GM18520 (cell line): ENCODE data around the gene SH2B3.
"Not testable (repeated sequence)": the region's sequence is repeated elsewhere in the genome, so short reads cannot be mapped to it uniquely, and the experiment has no call there.

Experiments
- ATAC-seq: cut with Tn5 transposase; IDR thresholded peaks from one replicate; pipeline ENCODE4 v1.9.1; 2021; ENCODE audit not compliant: unreplicated experiment

Gene SH2B3

DNA sequence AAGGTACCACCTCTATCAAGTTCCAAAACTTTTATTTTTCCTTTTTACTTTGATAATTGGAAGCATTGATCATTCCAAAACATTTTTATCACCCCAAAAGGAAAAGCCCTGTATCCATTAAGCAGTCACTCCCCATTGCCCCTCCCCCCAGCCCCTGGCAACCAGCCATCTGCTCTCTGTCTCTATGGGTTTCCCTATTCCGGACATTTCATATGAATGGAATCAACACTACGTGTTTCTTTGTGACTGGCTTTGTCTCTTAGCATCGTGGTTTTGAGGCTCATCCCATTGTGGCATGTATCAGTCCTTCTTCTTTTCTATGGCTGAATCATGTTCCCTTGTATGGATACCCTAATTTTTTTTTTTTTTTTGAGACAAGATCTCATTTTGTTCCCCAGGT, 18.8 kb upstream of the SH2B3 start:
- no peak for ATAC-seq

DNA sequence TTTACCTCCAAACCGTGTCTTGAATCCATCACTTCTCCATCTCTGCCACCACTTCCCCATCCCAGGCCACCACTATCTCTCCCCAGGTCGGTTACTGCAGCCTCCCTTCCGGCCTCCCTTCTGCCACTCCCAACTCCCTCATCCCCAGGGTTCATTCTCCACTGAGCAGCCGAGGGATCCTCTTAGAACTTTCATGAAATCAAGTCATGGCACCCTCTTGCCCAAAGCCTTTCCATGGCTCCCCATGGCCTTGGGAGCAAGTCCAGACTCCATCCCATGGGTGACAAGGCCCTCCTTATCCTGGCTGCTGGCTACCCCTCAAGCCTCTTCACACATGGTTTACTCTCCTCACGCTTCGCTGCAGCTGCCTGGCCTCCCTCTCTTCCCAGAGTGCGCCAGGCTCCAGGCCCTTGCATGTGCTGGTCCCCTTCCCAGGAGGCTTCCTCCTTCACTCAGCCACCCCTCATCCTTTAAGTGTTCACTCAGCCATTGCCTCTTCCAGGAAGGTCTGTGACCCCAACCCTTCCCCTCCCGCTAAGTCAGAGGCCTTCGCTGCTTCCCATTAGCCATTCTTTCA, 17.9 kb upstream of the SH2B3 start:
- no peak for ATAC-seq

DNA sequence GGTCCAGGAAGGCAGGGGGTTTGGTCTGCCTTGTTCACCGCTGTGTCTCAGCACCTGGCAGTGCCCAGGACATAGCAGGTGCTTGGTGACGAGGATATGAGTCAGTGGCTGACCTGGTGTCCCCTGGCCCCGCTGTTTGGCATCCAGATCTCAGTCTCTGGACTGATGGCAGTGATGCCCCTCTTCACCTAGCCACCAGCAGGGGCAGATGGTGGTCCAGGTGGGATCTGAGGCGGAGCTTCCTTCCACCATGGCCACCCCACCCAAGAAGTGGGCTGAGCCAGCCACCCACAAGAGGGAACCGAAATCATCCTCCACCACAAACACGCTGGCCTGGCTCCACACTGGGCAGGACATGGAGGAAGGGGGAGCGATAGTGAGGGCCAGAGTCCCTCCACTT, 16.1 kb upstream of the SH2B3 start:
- ATAC-seq = no peak

DNA sequence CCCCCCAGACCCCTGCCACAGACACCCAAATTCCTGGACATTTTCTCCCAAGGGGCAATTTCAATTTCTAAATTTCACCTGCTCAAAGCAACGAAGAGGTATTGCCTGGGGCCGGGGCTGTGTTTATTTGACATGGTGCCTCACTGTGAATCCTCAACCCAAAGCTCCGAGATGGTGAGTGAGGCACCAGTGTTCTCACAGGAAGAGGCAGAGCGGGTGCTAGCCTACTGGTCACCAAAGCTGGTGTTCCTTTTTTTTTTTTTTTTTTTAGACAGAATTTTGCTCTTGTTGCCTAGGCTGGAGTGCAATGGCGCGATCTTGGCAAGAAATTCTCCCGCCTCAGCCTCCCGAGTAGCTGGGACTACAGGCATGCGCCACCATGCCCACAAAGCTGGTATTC, 14.8 kb upstream of the SH2B3 start:
- ATAC-seq = no peak

DNA sequence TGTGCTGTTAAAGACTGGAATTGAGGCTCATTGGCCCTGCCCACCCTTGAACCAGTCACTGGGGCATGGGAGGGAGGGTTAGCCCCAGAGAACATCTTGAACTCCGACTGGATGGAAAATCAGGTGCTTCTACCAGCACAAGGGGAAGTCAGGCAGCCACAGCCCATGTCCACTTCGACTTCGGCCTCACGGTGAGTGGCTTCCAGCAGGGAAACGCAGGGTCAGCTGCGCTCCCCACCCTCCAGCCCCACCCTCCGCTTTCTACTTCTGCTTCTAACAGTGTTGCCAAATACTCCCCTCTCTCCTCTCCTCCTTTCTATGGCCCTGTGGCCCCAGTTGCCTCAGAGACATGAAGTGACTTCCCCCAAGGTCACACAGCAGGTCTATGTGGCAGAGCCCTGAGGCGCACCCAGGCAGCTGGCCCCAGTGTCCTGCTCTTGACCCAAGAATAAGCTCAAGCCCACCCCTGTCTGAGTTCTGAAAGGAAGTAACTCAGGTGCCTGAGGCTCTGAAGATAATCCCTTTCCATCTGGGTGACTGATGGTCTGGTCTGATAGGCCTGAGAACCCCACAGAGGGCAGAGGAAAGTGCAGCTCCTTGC, 11.9 kb upstream of the SH2B3 start:
- no peak for ATAC-seq

DNA sequence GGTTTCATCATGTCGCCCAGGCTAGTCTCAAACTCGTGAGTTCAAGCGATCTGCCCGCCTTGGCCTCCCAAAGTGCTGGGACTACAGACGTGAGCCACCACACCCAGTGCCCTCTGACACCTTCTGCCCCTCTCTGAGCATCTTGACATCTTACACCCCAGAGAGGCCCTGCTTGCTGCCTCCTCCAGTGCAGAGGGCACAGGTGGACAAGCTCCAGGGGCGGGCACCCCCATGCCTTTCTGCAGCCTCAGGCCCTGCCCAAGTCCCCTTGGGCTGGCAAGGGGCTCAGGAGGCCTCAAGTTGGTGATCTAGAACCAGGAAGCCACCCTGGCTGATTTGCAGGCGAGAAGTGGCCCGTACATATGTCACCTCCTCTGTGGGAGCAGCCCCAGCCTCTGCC, 11.2 kb upstream of the SH2B3 start:
- ATAC-seq = no peak

DNA sequence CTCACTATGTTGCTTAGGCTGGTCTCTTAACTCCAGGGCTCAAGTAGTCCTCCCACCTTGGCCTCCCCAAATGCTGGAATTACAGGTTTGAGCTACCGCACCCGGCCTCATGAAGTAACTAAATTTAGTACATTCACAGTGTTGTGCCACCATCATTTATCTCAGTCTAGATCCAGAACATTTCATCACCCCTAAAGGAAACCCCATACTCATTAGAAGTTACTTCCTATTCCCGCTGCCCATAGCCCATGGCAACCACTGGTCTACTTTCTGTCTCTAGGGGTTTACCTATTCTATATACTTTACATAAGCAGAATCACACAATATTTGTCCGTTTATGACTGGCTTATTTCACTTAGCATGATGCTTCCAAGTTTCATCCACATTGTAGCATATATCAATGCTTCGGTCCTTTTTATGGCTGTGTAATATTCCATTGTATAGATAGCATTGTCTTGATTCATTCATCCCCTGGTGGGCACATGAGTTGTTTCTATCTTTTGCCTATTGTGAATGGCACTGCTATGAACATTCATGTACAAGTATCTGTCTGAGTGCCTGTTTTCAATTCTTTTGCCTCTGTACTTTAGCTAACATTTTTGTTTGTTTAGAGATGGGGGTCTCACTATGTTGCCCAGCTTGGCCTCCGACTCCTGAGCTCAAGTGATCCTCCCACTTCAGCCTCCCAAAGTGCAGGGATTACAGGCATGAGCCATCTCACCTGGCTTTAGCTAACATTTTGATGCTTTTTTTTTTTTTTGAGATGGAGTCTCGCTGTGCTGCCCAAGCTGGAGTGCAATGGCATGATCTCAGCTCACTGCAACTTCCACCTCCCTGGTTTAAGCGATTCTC, 10.2 kb upstream of the SH2B3 start:
- ATAC-seq = no peak

DNA sequence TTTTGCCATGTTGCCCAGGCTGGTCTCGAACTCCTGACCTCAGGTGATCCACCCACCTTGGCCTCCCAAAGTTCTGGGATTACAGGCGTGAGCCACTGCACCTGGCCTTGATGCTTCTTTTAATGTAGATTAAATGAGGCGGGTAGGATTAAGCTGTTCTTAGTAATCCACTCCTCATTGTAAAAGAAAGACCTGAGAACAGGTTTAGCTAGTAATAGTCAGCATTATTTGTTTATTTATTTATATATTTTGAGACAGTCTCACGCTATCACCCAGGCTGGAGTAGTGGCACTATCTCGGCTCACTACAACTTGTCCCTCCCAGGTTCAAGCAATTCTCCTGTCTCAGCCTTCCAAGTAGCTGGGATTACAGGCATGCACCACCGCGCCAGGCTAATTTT, 9.5 kb upstream of the SH2B3 start:
- not testable (repeated sequence) for ATAC-seq

DNA sequence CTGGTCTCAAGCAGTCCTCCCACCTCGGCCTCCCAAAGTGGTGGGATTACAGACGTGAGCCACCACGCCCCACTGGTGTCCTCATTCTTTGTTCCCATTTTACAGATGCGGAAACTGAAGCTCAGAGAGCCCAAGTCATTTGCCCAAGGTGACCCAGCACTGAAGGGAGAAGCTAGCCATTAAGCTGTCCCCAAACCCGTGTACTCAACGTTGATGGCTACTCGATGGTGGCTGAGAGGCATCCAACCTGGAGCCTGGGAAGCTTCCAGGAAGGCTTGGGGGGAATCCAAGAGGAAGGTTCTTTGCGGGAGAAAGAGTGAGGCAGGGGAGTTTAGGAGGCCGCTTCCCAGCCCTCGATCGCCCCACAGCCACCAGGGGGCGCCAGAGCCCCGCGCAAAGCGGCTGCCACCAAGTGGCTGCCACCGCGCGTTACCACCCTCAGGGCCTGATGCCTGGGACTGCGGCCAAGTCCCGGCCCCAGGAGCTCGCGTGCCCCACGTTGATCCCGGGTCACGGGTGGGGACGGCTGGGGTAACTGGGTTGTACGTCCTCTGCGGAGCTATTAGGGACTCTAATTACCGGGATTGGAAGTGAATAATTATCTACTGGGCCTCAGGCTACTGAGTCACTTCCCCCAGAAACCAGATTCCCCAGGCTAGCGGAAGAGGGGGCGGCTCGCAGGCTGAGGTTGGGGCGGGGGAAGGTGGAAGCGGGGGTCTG, 8.8 kb upstream of the SH2B3 start:
- peak; percentile 60 for ATAC-seq

DNA sequence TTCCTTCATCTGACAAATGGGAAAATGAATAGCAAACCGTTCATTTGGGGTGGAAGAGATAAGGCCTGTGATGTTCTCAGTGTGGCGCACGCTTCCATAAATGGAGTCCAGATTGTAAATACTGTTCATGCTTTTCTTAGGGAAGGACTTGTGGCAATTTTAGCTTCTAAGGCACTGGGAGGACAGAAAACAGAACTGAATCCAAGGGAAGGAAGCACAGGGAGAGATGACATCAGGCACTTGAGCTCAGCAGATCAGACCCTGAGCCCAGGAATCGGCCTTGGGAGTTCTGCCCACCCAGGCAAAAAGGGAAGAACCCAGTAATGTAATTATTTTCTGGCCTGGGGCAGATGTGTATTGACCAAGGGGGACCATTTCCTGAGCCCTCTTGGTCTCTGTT, 7.2 kb upstream of the SH2B3 start:
- ATAC-seq = no peak

DNA sequence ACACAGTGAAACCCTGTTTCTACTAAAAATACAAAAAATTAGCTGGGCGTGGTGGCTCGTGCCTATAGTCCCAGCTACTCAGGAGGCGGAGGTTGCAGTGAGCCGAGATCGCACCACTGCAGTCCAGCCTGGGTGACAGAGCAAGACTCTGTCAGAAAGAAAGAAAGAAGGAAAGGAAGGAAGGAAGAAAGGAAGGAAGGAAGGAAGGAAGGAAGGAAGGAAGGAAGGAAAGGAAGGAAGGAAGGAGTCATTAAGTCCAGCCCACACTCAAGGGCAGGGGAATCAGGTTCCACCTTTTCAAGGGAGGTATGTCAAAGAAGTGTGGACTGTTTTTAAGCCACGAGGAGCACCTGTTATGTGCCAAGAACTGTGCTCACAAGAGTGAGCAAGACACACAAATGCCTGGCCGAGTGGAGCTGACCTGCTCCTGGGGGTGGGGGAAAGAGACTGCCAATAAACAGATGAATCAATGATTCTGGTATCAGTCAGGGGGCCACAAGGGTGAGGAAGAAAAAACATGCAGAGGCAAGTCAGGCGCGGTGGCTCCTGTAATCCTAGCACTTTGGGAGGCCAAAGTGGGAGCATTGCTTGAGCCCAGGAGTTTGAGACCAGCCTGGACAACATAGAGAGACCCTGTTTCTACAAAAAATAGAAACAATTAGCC, 5.8 kb upstream of the SH2B3 start:
- ATAC-seq = not testable (repeated sequence)

DNA sequence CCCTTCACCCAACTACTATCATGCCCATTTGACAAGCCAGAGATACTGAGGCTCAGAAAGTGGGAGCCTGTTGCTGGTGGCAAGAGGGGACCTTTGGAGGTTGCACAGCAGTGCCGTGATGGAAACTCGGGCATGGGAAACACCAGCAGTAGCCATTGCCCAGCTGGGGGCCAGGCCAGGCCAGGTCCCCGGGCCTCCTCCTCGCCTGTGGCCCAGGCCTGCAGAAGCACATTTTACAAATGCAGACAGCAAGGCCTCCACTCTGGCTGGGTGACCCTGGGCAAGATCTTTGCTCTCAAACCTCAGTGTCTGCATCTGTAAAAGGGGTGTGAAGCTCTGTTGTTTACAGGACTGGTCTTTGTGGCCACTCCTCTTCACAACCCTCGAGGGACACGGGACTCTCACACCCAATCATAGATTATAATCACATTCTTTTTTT, 4.5 kb upstream of the SH2B3 start:
- no peak for ATAC-seq

DNA sequence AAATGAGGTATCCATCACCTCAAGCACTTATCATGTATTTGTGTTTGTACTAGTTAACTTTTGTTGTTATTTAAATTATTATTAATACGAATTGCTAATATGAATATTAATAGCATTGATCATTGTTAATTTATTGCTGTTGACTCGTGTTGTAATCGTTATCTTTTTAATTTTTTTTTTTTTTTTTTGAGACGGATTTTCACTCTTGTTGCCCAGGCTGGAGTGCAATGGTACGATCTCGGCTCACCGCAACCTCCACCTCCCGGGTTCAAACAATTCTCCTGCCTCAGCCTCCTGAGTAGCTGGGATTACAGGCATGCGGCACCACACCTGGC, 3.3 kb upstream of the SH2B3 start:
- ATAC-seq = not testable (repeated sequence)

DNA sequence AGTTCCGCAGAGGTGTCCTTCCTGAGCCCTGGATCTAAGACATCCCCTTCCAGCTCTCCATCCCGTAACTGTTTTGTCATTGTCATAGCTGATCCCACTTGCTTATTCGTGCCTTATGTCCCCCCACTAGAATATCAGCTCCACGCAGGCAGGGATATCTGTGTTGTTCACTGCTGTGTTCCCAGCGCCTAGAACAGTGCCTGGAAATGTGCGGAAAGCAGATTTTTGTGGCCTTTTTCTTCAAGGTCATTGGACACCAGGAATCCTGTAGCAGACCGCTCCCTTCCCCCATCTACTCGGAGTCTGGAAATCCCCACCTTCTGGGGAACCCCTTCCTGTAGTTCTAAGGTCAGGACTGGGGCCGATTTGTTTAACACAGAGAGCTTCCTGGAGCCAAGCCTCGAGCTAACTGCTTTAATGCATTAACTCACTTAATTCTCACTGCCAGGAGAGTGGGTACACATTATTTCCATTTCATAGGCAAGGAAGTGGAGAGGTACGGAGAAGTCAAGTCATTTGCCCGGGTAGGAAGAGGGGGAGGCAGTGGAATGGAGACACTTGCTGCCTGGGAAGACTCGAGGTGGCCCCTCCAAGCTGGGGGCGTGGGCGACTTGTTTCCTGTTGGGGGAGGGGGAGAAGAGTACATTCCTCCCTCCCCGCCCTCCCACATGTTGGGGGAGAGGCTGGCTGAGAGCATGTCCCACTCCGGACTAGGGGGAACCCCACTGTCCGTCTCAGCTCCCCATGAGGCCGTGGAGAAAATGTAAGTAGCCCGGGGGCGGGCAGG, 1.2 kb upstream of the SH2B3 start:
- no peak for ATAC-seq

DNA sequence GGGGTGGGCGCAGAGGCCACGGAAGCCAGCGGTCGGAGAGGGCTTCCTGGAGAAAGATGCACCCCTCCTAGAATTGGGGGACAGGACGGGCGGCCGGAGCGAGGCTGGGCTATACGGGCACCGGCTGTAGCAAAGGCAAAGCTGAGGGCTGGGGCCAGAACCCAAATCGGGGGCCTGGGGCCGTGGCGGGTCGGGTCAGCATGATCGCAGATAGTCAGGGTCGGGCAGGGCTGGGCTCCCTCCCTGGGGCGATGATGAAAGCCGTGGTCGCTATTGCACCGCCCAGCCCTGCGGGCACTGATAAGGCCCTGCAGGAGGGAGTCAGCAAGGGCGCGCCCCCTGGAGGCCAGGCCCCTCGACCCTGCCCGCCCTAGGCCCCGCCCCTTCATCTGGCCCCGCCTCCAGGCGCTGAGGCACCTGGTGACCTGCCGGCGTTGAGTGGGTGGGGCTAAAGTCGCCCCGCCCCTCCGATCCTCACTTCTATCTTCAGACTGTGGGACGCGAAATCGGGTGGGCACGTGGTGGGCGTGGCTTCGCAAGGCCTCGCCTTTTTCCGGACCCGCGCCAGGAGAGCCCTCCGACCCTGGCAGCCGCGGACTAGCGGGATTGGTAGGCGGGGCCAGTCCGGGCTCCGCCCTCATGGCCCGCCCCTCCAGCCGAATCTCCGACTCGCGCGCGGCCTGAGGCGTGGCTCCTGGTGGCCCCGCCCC, 419 bp upstream of the SH2B3 start:
- peak; percentile 39 for ATAC-seq

DNA sequence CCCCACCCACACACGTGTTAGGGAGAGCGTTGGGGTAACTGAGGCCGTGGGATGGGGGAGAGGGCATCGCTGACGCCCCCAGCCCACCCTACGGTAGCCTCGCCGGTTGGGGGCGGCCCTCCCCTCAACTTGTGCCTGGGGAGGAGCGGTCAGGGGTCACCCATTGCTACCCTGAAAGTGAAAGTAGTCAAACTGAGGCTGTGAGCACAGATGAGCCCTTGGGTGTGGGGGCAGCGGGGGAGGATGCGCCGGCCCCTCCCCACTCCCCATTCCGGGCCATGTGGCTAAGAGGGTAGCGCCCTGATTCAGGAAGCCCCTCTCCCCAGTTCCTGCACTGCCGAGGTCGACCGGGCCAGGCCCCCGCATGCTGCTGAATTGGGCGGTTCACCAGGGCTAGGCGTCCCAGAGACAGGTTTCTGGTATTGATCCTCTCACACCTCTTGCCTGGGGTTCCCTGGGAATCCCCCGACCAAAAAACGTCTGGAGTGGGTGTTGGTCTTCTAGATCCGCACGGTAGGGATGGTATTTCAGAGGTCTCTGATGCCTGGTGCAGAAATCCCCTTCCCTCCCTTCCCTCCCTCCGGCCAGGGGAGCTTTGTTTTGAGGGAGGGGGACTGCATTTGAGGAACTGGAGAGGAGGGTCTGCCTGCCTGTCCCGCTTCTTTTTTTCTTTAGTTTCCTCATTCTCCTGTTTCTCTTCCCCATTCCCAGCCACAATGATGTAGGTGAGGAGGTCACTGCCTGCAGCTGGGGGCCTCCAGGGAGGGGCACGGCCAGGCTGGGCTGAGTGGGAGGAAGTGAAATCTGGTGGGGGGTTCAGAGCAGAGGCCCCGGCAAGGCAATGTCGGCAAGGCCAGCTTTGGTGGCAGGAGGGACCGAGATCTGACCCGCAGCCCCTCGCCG, 1.0 kb downstream of the SH2B3 start:
- no peak for ATAC-seq

DNA sequence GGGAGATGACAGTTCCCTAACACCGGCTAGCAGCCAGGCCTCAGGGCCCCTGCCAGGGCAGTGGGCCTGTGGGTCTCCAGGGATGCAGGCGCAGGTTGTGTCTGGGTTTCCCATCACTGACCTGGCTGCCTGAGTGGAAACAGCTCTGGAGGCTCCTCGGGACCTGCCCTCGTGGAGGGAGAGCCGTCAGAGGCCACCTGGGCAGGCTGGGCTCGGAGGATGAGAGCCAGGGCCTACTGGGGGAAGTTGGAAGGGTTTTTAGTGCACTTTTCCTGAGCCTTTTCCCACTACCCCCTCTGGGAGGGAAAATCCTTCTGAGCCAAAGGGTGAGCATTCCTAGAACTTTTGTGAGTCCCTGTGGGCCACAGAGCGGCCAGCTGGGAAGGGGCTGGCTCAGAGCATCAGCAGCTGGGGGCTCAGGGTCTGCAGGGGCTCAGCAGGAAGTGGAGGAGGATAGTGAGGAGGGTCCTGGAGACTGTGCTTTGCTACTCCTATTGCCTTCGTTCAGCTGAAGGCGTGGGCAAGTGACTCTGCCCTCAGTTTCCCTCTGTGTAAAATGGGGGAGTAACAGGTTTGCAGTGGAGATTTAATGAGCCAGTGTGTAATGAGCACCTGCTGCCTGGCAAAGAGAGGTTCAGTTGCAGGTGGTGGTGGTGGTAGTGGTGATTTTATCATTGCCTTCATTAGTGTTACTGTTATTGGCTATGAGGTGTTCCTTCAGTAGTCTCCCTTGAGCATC, 1.8 kb downstream of the SH2B3 start:
- no peak for ATAC-seq

DNA sequence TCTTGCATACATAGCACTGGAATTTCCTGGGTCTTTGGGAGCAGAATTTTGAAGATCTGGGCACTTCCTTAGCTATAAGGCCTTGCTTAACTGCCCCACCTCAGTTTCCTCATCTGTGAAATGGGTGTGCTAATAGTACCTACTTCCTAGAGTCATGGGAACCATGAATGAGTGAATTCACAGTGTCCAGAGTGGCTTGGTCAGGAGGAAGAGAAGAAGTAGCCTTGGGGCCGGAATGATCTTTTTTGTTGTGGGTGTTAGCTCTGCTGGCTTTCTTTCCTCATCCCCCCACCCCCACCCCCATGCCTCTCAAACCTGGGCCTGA, 2.4 kb downstream of the SH2B3 start:
- no peak for ATAC-seq
